ENCODE measurements around the gene CCL27.

- TF ChIP-seq POLR2A (IDR thresholded peaks at IDR 0.05; ENCODE audit: low read length) (no peak), GATA1 (IDR thresholded peaks at IDR 0.05; ENCODE audit: low read depth, low read length) (no peak)
Measured at GRCh38 chr9:34712140-34712539, 49.7 kb upstream of the CCL27 start.
